GM23338 (cell line): ENCODE data around the gene KAZN.

Experiments used
- CREB1 ChIP-seq: fragments of 250-450 bp; sonication (Bioruptor Pico); IDR thresholded peaks from 2 replicates; pipeline ENCODE4 v1.5.0; 2020; ENCODE audit warnings: low read depth, mild to moderate bottlenecking, moderate library complexity
- EZH2 ChIP-seq: fragments of 200-600 bp; sonication (generic); IDR thresholded peaks from one replicate; pipeline ENCODE4 v1.8.0; 2017; ENCODE audit warnings: antibody characterized with exemption, mild to moderate bottlenecking, low read depth; ENCODE audit not compliant: unreplicated experiment
- EZH2phosphoT487 ChIP-seq: fragments of 200-600 bp; sonication (generic); IDR thresholded peaks from one replicate; pipeline ENCODE4 v1.8.1; 2018; ENCODE audit warnings: antibody characterized with exemption; ENCODE audit not compliant: unreplicated experiment
- JUNB ChIP-seq: IDR thresholded peaks from one replicate; pipeline ENCODE4 v1.6.1; 2016; ENCODE audit warnings: antibody characterized with exemption; ENCODE audit not compliant: unreplicated experiment
- POLR2AphosphoS5 ChIP-seq: IDR thresholded peaks from 2 replicates; pipeline ENCODE4 v1.6.1; 2016; ENCODE audit warnings: antibody characterized with exemption, low read depth
- STAT1 ChIP-seq: IDR thresholded peaks from one replicate; pipeline ENCODE4 v1.6.1; 2016; ENCODE audit warnings: antibody characterized with exemption; ENCODE audit not compliant: unreplicated experiment
- ZNF114 ChIP-seq: fragments of 250-450 bp; sonication (Bioruptor Pico); IDR thresholded peaks from 2 replicates; pipeline ENCODE4 v1.5.0; 2020; ENCODE audit warnings: mild to moderate bottlenecking, moderate library complexity
- TF ChIP-seq, protein P1 (sequence below), 2 experiments: fragments of 200-600 bp in 1 of 2; sonication (generic) in 1 of 2; conservative IDR thresholded peaks; 2 replicates each; pipeline versions ENCODE4 v1.5.1 to v1.6.1; 2016 to 2017; ENCODE audit warnings: antibody characterized with exemption in 2 of 2, low read depth in 2 of 2, mild to moderate bottlenecking in 2 of 2, moderate library complexity in 1 of 2
- TF ChIP-seq, protein P2 (sequence below): IDR thresholded peaks from one replicate; pipeline ENCODE4 v1.6.1; 2018; ENCODE audit warnings: antibody characterized with exemption; ENCODE audit not compliant: unreplicated experiment
- TF ChIP-seq, protein P3 (sequence below): IDR thresholded peaks from 2 replicates; pipeline ENCODE4 v1.6.1; 2016; ENCODE audit warnings: antibody characterized with exemption

DNA sequence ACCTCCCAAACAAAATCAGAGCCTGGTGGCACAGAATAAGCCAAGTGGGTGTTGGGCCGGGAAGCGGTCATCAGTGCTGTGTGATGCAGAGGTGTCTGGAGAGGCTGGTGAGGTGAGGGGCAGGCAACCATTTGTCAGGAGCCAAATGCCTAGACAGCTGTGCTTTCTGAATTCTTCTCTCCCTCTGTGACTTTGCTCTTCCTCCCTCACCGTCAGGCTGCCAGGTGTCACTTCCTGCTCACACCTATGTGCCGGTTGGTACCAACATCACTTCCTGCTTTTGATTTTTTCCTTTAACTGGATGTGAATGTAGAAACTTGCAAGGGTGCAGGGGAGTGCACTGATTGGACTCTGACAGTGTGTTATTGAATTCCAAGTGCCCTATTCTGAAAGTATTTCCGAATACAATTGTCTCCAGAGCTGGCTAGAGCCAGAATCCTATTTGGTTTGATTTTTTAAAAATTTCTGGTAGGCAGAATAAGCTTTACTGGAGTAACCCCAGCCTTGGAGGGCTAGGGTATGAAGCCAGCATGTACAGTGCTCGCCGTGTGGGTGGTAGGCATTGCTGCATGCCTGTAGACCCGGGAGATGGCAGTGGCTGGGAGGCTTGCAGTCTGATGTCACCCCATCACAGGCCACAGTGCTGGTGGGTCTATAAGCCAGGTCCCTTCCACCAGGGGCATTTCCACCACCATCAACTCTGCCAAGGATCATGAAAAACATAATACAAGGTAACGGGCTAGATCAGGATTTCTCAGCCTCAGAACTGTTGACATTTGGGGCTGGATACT is 210.9 kb downstream of the KAZN start:
- TF ChIP-seq, protein P1, sequence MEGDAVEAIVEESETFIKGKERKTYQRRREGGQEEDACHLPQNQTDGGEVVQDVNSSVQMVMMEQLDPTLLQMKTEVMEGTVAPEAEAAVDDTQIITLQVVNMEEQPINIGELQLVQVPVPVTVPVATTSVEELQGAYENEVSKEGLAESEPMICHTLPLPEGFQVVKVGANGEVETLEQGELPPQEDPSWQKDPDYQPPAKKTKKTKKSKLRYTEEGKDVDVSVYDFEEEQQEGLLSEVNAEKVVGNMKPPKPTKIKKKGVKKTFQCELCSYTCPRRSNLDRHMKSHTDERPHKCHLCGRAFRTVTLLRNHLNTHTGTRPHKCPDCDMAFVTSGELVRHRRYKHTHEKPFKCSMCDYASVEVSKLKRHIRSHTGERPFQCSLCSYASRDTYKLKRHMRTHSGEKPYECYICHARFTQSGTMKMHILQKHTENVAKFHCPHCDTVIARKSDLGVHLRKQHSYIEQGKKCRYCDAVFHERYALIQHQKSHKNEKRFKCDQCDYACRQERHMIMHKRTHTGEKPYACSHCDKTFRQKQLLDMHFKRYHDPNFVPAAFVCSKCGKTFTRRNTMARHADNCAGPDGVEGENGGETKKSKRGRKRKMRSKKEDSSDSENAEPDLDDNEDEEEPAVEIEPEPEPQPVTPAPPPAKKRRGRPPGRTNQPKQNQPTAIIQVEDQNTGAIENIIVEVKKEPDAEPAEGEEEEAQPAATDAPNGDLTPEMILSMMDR (conservative IDR thresholded peaks at IDR 0.05; ENCODE audit: low read depth in 2 of 2) = no peak
- TF ChIP-seq POLR2AphosphoS5 (no peak), EZH2phosphoT487 (no peak), EZH2 (no peak), ZNF114 (CRISPR knock-in tag) (no peak), CREB1 (CRISPR knock-in tag) (no peak), JUNB (no peak), STAT1 (no peak)
- TF ChIP-seq, protein P2, sequence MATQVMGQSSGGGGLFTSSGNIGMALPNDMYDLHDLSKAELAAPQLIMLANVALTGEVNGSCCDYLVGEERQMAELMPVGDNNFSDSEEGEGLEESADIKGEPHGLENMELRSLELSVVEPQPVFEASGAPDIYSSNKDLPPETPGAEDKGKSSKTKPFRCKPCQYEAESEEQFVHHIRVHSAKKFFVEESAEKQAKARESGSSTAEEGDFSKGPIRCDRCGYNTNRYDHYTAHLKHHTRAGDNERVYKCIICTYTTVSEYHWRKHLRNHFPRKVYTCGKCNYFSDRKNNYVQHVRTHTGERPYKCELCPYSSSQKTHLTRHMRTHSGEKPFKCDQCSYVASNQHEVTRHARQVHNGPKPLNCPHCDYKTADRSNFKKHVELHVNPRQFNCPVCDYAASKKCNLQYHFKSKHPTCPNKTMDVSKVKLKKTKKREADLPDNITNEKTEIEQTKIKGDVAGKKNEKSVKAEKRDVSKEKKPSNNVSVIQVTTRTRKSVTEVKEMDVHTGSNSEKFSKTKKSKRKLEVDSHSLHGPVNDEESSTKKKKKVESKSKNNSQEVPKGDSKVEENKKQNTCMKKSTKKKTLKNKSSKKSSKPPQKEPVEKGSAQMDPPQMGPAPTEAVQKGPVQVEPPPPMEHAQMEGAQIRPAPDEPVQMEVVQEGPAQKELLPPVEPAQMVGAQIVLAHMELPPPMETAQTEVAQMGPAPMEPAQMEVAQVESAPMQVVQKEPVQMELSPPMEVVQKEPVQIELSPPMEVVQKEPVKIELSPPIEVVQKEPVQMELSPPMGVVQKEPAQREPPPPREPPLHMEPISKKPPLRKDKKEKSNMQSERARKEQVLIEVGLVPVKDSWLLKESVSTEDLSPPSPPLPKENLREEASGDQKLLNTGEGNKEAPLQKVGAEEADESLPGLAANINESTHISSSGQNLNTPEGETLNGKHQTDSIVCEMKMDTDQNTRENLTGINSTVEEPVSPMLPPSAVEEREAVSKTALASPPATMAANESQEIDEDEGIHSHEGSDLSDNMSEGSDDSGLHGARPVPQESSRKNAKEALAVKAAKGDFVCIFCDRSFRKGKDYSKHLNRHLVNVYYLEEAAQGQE = no peak
- TF ChIP-seq, protein P3, sequence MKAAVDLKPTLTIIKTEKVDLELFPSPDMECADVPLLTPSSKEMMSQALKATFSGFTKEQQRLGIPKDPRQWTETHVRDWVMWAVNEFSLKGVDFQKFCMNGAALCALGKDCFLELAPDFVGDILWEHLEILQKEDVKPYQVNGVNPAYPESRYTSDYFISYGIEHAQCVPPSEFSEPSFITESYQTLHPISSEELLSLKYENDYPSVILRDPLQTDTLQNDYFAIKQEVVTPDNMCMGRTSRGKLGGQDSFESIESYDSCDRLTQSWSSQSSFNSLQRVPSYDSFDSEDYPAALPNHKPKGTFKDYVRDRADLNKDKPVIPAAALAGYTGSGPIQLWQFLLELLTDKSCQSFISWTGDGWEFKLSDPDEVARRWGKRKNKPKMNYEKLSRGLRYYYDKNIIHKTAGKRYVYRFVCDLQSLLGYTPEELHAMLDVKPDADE = no peak
